KBM-7 (cell line): ENCODE data around the gene CERS1.

Source experiments
- DNase-seq: peaks from one replicate; pipeline ENCODE4 v3.0.0-alpha.2; 2015
- in situ Hi-C: fragments of 300-500 bp; cut with MboI; formaldehyde crosslinking; loops from 2 replicates; pipeline ENCODE4 v1.14.3; 2020; ENCODE audit warnings: low sequenced_read_pairs, low pct_unique_long_range_greater_than_20kb, mixed read lengths

Gene CERS1

DNA sequence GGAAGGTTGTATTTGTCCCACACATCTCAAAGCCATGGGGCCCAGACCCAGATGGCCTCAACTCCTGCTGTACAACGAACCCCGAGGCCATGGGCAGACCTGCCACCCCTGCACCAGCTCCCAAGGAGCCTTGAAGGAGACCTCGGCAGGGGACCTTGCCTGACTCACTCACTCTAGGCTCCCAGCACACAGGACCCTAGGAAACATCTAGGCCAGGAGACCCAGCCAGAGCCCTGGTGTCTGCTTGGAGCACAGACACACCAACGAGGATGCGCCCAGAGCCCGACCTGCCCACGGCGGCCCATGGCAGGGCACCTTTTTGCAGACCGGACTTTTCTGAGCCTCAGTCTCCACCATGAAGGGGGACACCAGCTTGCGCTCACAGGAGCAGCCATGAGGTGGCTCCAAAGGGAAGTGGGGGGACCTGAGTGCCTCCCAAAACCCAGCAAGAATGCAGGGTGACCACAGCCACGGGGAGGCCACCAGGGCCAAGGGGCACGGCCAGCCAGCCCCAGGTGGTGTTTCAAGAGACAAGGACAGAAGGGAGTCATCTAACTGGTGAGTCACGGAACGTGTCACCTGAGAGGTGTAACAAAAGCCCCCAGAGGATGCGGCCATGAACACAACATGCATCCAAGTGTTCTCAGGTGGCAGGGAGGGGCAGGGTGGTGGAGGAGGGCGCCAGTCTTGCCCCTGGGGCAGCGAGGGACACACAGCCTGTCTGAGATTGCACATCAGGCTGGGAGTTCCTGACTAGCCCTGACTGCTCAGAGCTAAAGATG, 4.9 kb upstream of the CERS1 start:
- no peak for DNase-seq
- in situ Hi-C loops = no loop called here

DNA sequence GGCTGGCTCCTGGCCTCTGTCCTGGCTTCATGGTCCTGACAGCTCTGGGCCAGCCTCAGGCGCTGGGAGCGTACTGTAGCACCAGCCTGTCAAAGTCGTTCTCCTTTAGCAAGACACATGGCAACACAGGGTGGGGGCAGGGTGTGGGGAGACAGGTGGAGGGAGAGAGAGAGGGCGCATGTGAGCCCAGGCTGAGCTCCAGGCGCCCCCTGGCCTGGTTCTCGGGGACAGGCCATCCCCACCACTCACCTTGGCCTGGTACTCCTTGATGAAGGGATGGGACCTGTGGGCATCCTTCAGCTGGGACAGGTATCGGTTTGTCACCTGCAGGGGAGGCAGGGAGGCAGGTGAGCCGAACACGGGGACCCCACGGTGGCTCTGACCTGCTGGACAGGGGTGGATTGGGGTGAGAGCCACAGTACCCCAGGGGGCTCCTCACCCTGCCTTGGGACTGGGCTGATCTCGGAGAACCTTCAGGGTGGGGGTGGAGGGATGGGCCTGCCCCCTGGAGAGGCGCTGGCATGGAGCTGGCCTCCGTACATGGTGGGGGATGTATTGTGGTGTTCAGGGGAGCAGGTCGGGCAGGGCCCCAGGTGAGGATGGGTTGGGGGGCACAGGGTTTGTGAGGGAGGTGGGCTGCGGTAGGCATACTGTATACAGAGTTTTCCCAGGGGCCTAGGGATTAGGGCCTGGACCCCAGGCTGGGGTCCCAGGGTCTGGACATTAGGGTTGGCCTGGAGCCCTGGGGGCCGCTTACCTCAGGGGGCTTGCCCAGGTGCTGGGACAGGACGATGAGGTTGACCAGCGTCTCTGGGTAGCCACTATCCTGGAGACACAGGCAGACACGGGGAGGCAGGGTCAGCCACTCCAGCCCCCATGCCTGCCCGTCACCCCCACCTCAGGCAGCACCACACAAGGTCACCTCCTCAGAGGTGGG, 3.9 kb upstream of the CERS1 start:
- DNase-seq = no peak
- in situ Hi-C loops = no loop called here

GRCh38 chr19:18898607-18899408, 2.9 kb upstream of the CERS1 start:
- in situ Hi-C loops = no loop called here
- no peak for DNase-seq

DNA sequence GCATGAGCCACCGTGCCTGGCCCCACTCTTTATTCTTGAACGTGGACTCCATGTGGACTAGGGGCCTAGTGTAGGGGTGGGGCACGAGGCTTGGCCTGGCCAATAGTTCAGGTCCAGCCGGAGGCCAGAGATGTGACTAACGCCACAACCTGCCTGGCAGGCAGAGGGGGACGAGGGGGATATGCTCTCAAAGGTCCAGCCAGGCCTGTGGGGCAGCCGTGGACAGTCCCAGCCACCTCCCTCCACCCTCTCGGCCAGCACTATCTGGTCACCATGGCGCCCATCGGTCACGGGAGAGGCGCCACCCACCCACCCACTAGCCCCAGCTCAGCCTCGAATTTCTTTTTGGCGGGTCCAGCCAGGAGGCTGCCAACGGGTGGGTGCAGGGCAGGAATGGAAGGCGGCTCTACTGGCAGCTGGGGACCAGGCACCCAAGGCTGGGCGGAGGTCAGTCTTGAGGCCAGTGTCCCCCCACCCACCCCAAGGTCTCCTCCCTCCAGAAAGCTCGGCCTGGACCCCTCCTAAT, 2.2 kb upstream of the CERS1 start:
- in situ Hi-C loops = no loop called here

GRCh38 chr19:18897094-18898029, 1.4 kb upstream of the CERS1 start:
- DNase-seq = no peak
- in situ Hi-C loops = no loop called here

More for the DNA sequence above, 2.2 kb upstream of the CERS1 start:
- DNase-seq = no peak

GRCh38 chr19:18896421-18896841, 473 bp upstream of the CERS1 start:
- DNase-seq = no peak
- in situ Hi-C loops = no loop called here

DNA sequence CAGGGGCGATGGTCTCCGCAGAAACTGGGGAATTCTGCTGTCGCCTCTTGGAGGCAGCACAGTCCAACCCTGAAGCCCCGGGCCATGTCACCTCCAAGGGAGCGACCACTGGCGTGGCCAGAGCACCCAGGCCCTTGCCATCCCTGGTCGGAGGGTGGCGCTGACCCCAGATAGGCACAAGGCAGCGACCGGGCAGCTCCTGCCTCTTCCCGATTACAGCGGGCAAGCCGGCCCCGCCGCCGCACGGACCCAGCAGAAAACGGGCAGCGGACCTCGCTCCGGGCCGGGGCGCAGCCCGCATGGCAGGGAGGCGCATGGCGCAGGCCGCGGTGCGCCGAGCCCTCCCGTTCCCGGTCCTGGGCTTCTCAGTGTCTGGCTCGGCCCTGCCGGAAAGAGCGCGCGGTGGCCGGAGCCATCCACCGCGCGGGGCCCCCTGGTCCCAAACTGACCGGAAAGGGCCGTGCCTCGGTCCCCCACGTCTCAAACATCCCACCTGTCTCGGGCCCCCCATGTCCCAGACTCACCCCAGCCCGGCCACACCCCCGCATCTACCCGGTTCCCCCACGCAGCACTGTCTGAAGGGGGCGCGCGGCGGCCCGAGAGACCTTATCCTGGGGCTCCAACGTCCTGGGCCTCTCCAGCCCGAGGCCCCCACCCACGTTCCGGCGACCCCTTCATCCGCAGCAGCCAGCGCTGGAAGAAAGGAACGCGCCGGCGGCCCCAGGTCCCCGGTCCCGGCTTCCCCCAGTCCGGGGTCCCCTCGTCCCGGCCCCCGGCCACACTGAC, 727 bp downstream of the CERS1 start:
- peak; percentile 50 for DNase-seq
- in situ Hi-C loops = no loop called here

DNA sequence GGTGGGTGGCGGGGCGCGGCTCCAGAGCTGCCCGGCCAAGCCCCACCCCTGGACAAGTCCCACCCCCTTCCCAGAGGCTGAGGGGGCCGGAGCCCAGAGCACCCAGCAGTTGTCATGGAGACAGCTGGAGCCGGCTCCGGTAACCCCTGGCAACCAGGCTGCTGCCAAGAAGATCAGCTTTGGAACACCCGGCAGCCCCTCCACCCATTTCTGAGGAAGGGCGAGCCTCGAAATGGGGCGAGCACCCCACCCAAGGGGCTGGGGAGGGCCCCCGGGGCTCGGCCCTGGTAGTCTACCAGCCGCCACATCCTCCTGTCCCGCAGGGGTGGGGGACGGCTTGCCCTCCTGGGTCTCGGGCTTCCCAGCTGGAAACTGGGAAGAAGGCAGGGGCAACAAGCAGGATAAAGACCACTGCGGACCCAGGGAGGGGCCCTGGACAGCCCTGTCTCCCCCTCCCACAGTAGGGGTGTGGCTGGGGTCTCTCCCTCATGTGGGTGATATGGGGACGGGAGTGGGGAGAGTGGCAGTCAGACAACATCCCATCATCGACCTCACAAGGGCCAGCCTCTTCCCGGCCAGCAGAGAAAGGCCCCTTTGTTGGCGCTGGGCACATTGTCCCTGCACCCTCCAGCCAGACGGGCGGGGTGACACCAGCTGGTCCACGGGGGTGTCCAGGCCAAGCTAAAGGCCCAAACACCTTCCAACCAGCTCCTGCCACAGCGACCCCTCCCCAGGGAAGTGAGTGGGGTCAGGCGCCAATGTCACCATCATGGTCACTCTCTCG, 1.5 kb downstream of the CERS1 start:
- DNase-seq = no peak
- in situ Hi-C loops = no loop called here

DNA sequence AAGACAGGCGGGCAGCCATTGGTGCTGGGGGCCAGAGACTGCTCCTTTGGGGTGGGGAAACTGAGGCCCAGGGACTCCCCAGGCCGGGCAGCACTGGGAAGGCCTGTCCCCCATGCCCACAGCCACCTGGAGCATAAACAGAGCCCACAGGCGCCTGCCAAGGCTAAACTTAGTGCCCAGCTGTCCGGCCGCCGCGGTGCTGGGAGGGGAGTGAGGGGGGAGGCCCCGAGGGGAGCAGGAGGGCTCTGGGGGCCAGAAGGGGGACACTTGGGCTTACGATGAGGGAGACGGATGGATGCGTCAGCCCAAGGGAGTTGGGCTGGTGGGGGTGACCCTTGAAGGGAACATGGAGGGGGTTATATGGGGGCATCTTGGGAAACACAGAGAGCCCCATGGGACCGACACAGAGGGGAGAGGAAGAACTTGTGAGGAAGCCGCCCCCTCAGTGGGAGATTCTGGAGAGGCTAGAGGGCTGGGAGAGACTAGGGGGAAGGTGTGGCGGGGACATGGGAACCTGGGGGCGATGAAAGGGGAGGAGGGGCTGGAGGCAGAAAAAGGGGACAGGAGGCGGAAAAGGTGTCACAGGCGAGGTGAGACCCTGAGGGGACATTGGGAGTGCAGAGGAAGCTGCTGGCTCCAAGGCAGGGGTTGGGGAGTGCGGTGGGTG, 2.2 kb downstream of the CERS1 start:
- no peak for DNase-seq
- in situ Hi-C loops = no loop called here

DNA sequence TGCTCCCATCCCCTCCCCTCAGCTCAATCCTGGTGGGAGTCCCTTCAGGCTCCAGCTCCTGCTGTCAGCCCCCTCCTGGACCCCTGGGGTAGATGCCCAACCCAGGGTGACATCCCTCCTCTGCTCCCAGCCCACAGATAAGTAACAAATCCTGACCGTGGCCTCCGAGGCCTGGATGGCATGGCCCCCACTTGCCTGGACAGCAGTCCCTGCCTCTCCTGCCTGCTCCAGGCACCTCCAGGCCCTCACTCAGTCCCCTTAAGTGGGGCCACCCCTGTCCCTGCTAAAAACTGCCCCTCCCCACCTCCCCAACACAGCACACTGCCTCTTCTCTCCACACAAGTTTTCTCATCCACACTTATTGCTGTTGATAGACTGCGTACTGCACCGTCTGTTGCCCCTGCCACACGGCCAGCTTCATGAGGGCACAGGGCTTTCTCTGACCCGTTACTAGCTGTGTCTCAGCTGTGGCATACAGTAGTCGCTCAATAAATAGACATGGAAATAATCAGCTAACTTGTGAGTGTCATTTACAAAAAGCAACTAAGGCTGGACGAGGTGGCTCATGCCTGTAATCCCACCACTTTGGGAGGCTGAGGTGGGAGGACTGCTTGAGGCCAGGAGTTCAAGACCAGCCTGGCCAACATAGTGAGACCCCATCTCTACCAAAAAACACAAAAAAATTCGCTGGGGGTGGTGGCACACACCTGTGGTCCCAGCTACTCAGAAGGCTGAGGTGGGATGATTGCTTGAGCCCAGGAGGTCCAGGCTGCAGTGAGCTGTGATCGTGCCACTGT, 5.8 kb downstream of the CERS1 start:
- no peak for DNase-seq

GRCh38 chr19:18886972-18887371, 9.0 kb downstream of the CERS1 start:
- DNase-seq = no peak
- in situ Hi-C loops = no loop called here

More for the DNA sequence above, 5.8 kb downstream of the CERS1 start:
- in situ Hi-C loops = no loop called here

GRCh38 chr19:18883526-18884304, 12.2 kb downstream of the CERS1 start:
- in situ Hi-C loops = no loop called here
- no peak for DNase-seq

GRCh38 chr19:18881491-18881890, 14.5 kb downstream of the CERS1 start:
- in situ Hi-C loops = no loop called here
- DNase-seq = no peak

- in situ Hi-C loops = no loop called here
- peak; percentile 73 for DNase-seq
Measured at GRCh38 chr19:18879579-18880373, 16.2 kb downstream of the CERS1 start.
